GM12864 (cell line): Measurements from ENCODE around the gene BPIFB3.

Source experiments
- DNase-seq: peaks from one replicate; pipeline ENCODE4 v3.0.0-alpha.2; 2011; ENCODE audit warnings: low read depth
- H3K4me3 ChIP-seq: 2 replicates; pipeline ENCODE4 v1.5.1; 2011; ENCODE audit warnings: mild to moderate bottlenecking, low read depth, low read length, control low read depth
- CTCF ChIP-seq: IDR thresholded peaks from 2 replicates; pipeline ENCODE4 v1.5.1; 2011; ENCODE audit warnings: low read depth, mild to moderate bottlenecking, moderate library complexity, low read length, control low read depth, inconsistent platforms; ENCODE audit errors: missing control alignments

Gene BPIFB3

GRCh38 chr20:33017542-33017941 lies 36.2 kb upstream of the BPIFB3 start:
- TF ChIP-seq CTCF: no peak
- DNase-seq: no peak
- no peak overlapping the region for H3K4me3 ChIP-seq

GRCh38 chr20:33018169-33018931 lies 35.4 kb upstream of the BPIFB3 start:
- H3K4me3 ChIP-seq: no peak overlapping the region
- no peak for DNase-seq
- TF ChIP-seq CTCF: no peak

GRCh38 chr20:33019465-33020277 lies 34.0 kb upstream of the BPIFB3 start:
- TF ChIP-seq CTCF: no peak
- no peak for DNase-seq
- H3K4me3 ChIP-seq: no peak overlapping the region

GRCh38 chr20:33020278-33021161 lies 33.2 kb upstream of the BPIFB3 start:
- no peak for DNase-seq
- H3K4me3 ChIP-seq: no peak overlapping the region
- TF ChIP-seq CTCF: no peak

- TF ChIP-seq CTCF: no peak
- DNase-seq: no peak
- H3K4me3 ChIP-seq: no peak overlapping the region
These were observed 31.8 kb upstream of the BPIFB3 start for GRCh38 chr20:33021879-33022278.

GRCh38 chr20:33022289-33022688 lies 31.4 kb upstream of the BPIFB3 start:
- DNase-seq: no peak
- TF ChIP-seq CTCF: no peak
- no peak overlapping the region for H3K4me3 ChIP-seq
